Liver (tissue), 9 donors: ENCODE results near the gene SLC25A21. TPM values are rescaled to one million over a fixed set of nuclear protein-coding genes. Genes with fewer than 3 reads are reported as not detected.

ENCODE experiments used
- DNase-seq: peaks from one replicate; pipeline ENCODE4 v3.0.0-alpha.2; 2017; ENCODE audit warnings: low spot score
- H3K27ac ChIP-seq, 2 donors: one replicate each; pipeline ENCODE4 v1.7.0; 2013; ENCODE audit warnings: inconsistent platforms in 2 of 2, low read length in 2 of 2, control low read depth in 1 of 2, low read depth in 1 of 2, mild to moderate bottlenecking in 1 of 2
- H3K27me3 ChIP-seq, 4 donors: one replicate each; pipeline versions ENCODE4 v1.6.1 to v1.7.0; 2013; ENCODE audit warnings: low read length in 3 of 4, inconsistent platforms in 1 of 4, mild to moderate bottlenecking in 1 of 4, moderate library complexity in 1 of 4; ENCODE audit not compliant: control insufficient read depth in 4 of 4, insufficient read depth in 4 of 4
- H3K36me3 ChIP-seq, 4 donors: one replicate each; pipeline versions ENCODE4 v1.6.1 to v1.7.0; 2013; ENCODE audit warnings: low read length in 3 of 4, mild to moderate bottlenecking in 3 of 4, low read depth in 1 of 4, moderate library complexity in 1 of 4; ENCODE audit not compliant: control insufficient read depth in 4 of 4, insufficient read depth in 3 of 4
- H3K4me1 ChIP-seq, 4 donors: one replicate each; pipeline versions ENCODE4 v1.6.1 to v1.7.0; 2013; ENCODE audit warnings: low read length in 3 of 4, mild to moderate bottlenecking in 3 of 4, moderate library complexity in 1 of 4; ENCODE audit not compliant: control insufficient read depth in 4 of 4, insufficient read depth in 4 of 4
- H3K4me3 ChIP-seq, 3 donors: one replicate each; pipeline versions ENCODE4 v1.6.1 to v1.7.0; 2013; ENCODE audit warnings: low read length in 3 of 3, control low read depth in 1 of 3, low read depth in 1 of 3, mild to moderate bottlenecking in 1 of 3
- H3K9ac ChIP-seq, 2 donors: one replicate each; pipeline ENCODE4 v1.7.0; 2013; ENCODE audit warnings: low read length in 2 of 2, mild to moderate bottlenecking in 2 of 2, moderate library complexity in 2 of 2, control low read depth in 1 of 2, low read depth in 1 of 2
- H3K9me3 ChIP-seq, 4 donors: one replicate each; pipeline versions ENCODE4 v1.6.1 to v1.7.0; 2013; ENCODE audit warnings: low read length in 3 of 4; ENCODE audit not compliant: control insufficient read depth in 4 of 4
- ATF3 ChIP-seq: IDR thresholded peaks from 2 replicates; pipeline ENCODE4 v1.6.1; 2016; ENCODE audit warnings: antibody characterized with exemption
- CTCF ChIP-seq: fragments of 150-350 bp; IDR thresholded peaks from 2 replicates; pipeline ENCODE4 v1.5.1; 2017; ENCODE audit warnings: improper control_type of control experiment, low read depth, low read length; ENCODE audit not compliant: missing input control
- EGR1 ChIP-seq, 2 donors: IDR thresholded peaks; 2 replicates each; pipeline ENCODE4 v1.6.1; 2016 to 2018; ENCODE audit warnings: antibody characterized with exemption in 2 of 2, low read depth in 2 of 2
- FOXA1 ChIP-seq: IDR thresholded peaks from 2 replicates; pipeline ENCODE4 v1.6.1; 2016; ENCODE audit warnings: antibody characterized with exemption
- FOXA2 ChIP-seq: IDR thresholded peaks from 2 replicates; pipeline ENCODE4 v1.6.1; 2016; ENCODE audit warnings: antibody characterized with exemption
- GABPA ChIP-seq, 2 donors: IDR thresholded peaks in 1 of 2; conservative IDR thresholded peaks in 1 of 2; 2 replicates each; pipeline ENCODE4 v1.6.1; 2016; ENCODE audit warnings: antibody characterized with exemption in 2 of 2, mild to moderate bottlenecking in 1 of 2, moderate library complexity in 1 of 2
- HNF4A ChIP-seq, 2 donors: conservative IDR thresholded peaks; 2 replicates each; pipeline ENCODE4 v1.6.1; 2016; ENCODE audit warnings: antibody characterized with exemption in 2 of 2, mild to moderate bottlenecking in 2 of 2
- HNF4G ChIP-seq: IDR thresholded peaks from 2 replicates; pipeline ENCODE4 v1.6.1; 2016; ENCODE audit warnings: antibody characterized with exemption
- JUND ChIP-seq, 2 donors: IDR thresholded peaks; 2 replicates each; pipeline ENCODE4 v1.6.1; 2016; ENCODE audit warnings: antibody characterized with exemption in 2 of 2
- MAX ChIP-seq: IDR thresholded peaks from 2 replicates; pipeline ENCODE4 v1.6.1; 2016; ENCODE audit warnings: antibody characterized with exemption
- NR2F2 ChIP-seq: IDR thresholded peaks from 2 replicates; pipeline ENCODE4 v1.6.1; 2016; ENCODE audit warnings: antibody characterized with exemption
- RAD21 ChIP-seq, 2 donors: IDR thresholded peaks; 2 replicates each; pipeline ENCODE4 v1.6.1; 2016; ENCODE audit warnings: antibody characterized with exemption in 2 of 2, mild to moderate bottlenecking in 2 of 2
- REST ChIP-seq: IDR thresholded peaks from 2 replicates; pipeline ENCODE4 v1.6.1; 2016; ENCODE audit warnings: antibody characterized with exemption, mild to moderate bottlenecking
- RXRA ChIP-seq, 2 donors: IDR thresholded peaks; 2 replicates each; pipeline ENCODE4 v1.6.1; 2017 to 2018; ENCODE audit warnings: antibody characterized with exemption in 2 of 2, mild to moderate bottlenecking in 1 of 2
- SP1 ChIP-seq: IDR thresholded peaks from 2 replicates; pipeline ENCODE4 v1.6.1; 2018; ENCODE audit warnings: antibody characterized with exemption, mild to moderate bottlenecking
- TAF1 ChIP-seq: conservative IDR thresholded peaks from 2 replicates; pipeline ENCODE4 v1.6.1; 2016; ENCODE audit warnings: antibody characterized with exemption, mild to moderate bottlenecking
- YY1 ChIP-seq: IDR thresholded peaks from 2 replicates; pipeline ENCODE4 v1.6.1; 2016; ENCODE audit warnings: antibody characterized with exemption, mild to moderate bottlenecking
- ZBTB33 ChIP-seq: IDR thresholded peaks from 2 replicates; pipeline ENCODE4 v1.6.1; 2016; ENCODE audit warnings: antibody characterized with exemption
- WGBS: extraction: QIAGEN DNeasy Blood & Tissue Kit; methylation state at CpG from one replicate; pipeline ENCODE4 v1.1.7; 2013; 5-methylcytosine and 5-hydroxymethylcytosine counted together
- polyA plus RNA-seq, 2 donors: library from polyadenylated mRNA; stranded (reverse) in 1 of 2; unstranded in 1 of 2; fragments of 200-250 nt in 1 of 2; fragments of >200 nt in 1 of 2; fragmentation: Nextera tagmentation in 1 of 2; extraction: Ambion mirVana in 1 of 2; gene quantifications; one replicate each; pipeline versions ENCODE4 v1.2.1 to v1.2.3, GENCODE V29; 2013 to 2015
- total RNA-seq, 2 donors: library from RNA; depleted of rRNA; stranded (reverse); fragments of >200 nt; gene quantifications; one replicate each; pipeline ENCODE4 v1.2.3, GENCODE V29; 2014
- donor health status: healthy.
- donor health status: healthy.
- donor health status: healthy.
- donor health status: healthy.
- donor health status: healthy.

SLC25A21 gene
- total and polyA plus RNA-seq, 4 donors: 0.13 to 24.3 (median 0.23) TPM

GRCh38 chr14:36738269-36738668 lies 434.1 kb downstream of the SLC25A21 start:
- Histone ChIP-seq H3K9me3 (peaks cover 0 to 3% (median 0%) of the 10 kb centered on the region in 4 donors), H3K4me1 (no peaks in the 10 kb centered on the region), H3K36me3 (no peaks in the 10 kb centered on the region), H3K9ac (no peak overlapping the region), H3K4me3 (no peak overlapping the region), H3K27ac (no peak overlapping the region), H3K27me3 (no peaks in the 10 kb centered on the region)
- no peak for TF ChIP-seq ATF3
- TF ChIP-seq SP1: no peak
- no peak for TF ChIP-seq RAD21 (IDR thresholded peaks at IDR 0.05)
- DNase-seq: no peak
- 87% methylated on average over 7 of the region's 7 CpGs for WGBS

GRCh38 chr14:36726128-36726527 lies 446.3 kb downstream of the SLC25A21 start:
- TF ChIP-seq NR2F2: no peak
- no peak for TF ChIP-seq SP1
- no peak for TF ChIP-seq JUND (IDR thresholded peaks at IDR 0.05)
- TF ChIP-seq EGR1 (IDR thresholded peaks at IDR 0.05; ENCODE audit: low read depth in 2 of 2): no peak
- TF ChIP-seq HNF4A (conservative IDR thresholded peaks at IDR 0.05): no peak
- TF ChIP-seq ATF3: no peak
- no peak for TF ChIP-seq YY1
- TF ChIP-seq HNF4G: no peak
- no peak for TF ChIP-seq CTCF
- TF ChIP-seq RXRA (IDR thresholded peaks at IDR 0.05): no peak
- no peak for TF ChIP-seq FOXA2
- no peak for TF ChIP-seq RAD21 (IDR thresholded peaks at IDR 0.05)
- TF ChIP-seq FOXA1: no peak
- TF ChIP-seq GABPA (IDR thresholded peaks at IDR 0.05 in 1 of 2, conservative IDR thresholded peaks at IDR 0.05 in 1 of 2): no peak
- TF ChIP-seq REST: no peak
- TF ChIP-seq TAF1: no peak
- no peak for TF ChIP-seq MAX
- no peak for TF ChIP-seq ZBTB33
- peaks cover 0 to 3% (median 0%) of the 10 kb centered on the region in 4 donors for H3K9me3 ChIP-seq
- no peaks in the 10 kb centered on the region for H3K27me3 ChIP-seq
- H3K4me1 ChIP-seq: no peaks in the 10 kb centered on the region
- H3K36me3 ChIP-seq: no peaks in the 10 kb centered on the region
- H3K27ac ChIP-seq: no peak overlapping the region
- no peak overlapping the region for H3K4me3 ChIP-seq
- WGBS: 82% methylated on average over 3 of the region's 3 CpGs
- DNase-seq: no peak
- H3K9ac ChIP-seq: no peak overlapping the region
